NCI-H510A (cell line): ENCODE measurements around the gene CRIP1.

Experiments used
- DNase-seq: peaks from one replicate; lab custom pipeline; 2025; lab: John Stamatoyannopoulos, UW

The CRIP1 gene

GRCh38 chr14:105470350-105471296 is 16.1 kb upstream of the CRIP1 start:
- DNase-seq, result no peak

DNA sequence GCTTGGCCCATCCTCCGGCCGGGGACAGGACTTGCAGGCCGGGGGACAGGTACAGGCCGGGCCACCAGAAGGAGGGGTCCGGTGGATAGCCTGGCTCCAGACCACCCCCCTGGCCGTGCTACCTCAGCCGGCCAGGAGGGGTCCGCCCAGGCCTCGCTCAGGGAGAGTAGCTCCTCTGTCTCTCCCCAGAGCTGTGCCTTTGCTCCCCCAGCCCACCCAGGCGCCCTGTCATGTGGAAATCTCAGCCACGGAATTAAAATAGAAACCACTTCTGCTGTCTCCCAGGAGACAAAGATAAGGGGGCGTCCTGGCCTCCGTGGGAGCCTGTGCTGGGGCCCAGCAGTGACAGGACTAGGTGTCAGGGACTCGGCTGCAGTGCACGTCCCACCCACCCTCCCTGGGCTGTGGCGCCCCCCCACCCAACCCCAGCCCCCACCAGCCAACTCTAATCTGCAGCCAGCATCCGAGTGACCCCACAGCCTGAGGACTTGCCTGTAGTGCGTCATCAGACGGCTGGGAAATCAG is 15.3 kb upstream of the CRIP1 start:
- DNase-seq, result no peak

- DNase-seq, result no peak
These were observed 14.7 kb upstream of the CRIP1 start for GRCh38 chr14:105471823-105472485.

DNA sequence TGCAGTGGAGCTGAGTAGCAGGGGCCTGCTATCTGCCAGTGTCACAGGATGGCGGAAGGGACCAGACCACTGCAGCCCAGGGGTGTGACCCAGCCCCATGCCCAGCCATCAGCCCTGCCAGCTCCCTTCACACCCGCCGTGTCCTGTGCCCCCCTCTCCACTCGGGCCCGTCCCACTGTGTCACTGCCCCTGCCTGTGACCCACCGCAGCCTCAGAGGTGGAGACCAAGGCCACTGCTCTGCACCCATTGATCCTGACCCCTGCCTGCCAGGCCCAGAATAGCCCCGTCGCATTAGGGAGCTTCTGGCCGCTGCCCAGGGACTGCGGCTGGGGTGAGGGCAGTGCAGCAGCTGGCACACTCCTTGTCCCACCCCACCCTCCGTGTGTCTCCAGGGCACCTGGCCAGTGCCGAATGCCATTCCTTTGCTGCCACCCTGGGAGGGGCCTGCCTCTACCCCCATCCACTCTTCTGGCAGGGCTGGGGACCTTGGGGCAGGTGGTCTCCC is 14.1 kb upstream of the CRIP1 start:
- DNase-seq, result no peak

GRCh38 chr14:105473033-105473676 is 13.5 kb upstream of the CRIP1 start:
- DNase-seq, result no peak

DNA sequence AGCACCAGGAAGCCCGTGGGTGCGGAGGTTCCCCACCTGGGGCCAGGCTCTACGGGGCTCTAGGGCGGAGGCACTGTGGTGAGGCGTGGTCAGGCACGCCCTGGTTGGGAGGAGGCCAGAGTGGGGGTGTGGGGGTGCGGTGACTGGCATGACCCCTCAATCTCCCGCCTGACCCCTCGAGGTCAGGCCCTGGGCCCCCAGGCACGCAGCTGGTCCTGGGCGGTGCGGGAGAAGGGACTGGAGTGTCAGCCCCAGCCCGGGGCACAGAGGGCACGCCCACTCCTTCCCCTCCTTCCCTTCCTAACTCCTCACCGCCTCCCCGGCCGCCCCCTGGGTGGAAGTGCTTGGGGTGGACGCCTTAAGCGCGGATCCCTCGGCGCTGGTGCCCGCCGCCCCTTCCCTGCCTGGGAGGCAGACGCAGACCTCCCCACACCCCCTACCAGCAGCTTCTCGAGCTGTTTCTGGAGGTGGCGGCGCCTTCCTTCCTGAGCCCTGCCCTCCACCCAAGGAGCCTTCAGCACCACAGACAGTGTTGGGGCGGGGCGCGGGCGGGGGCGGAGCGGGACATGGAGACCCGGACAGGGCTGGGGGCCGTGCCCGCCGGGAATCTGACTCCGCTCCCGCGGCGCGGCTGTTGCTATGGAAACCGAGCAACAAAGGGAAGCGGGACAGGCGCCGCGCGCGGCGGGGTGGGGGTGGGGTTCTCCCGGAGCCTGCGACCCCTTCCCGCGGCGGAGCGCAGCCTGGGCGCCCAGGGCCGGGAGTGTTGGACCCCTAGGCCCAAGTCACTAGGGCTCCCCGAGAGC is 12.8 kb upstream of the CRIP1 start:
- DNase-seq, result peak; percentile 82

GRCh38 chr14:105474483-105475268 is 12.0 kb upstream of the CRIP1 start, which contains the start of gene CRIP2:
CRIP2 (plus strand) TSS chr14:105474821; CDS start chr14:105474863, 42 bp downstream.
- DNase-seq, result no peak

DNA sequence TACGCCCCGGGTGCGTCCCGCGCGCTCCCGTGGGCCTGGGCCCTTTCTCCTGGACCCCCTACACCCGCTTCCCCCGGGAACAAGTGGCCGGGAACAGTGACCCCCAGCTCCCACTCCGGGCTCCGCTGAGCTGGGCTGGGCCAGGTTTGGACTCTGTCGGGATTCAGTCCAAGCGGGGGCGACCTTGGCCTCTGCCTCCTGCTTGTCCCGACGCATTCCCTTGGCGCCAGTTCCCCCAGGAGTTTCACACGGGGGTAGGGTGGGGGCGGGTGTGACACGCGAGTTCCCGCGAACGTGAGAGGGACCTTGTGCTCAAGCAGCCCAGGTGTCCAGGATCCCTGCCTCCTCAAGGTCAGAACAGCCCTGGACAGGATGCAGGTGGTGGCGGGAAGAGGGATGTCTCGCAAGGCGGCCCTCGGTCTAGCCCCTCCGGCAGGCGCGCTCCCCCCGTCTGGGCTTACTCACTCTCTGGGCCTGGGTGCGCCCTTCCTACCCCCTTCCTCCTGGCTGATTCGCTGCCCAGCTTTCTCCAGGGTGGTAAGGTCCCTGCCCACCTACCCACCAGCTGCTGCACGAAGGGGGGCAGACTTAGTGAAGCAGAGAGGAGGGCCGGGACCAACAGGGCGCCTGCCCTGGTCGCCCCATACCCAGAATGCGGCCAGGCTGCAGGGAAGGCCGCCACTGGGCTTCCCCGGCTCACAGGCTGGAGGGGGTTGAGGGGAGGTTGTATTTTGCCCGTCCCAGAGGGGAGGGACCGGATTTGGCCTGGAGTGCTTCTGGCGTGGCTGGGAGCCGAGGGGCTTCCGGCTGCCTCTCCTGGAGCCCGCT is 11.2 kb upstream of the CRIP1 start:
- no peak for DNase-seq

DNA sequence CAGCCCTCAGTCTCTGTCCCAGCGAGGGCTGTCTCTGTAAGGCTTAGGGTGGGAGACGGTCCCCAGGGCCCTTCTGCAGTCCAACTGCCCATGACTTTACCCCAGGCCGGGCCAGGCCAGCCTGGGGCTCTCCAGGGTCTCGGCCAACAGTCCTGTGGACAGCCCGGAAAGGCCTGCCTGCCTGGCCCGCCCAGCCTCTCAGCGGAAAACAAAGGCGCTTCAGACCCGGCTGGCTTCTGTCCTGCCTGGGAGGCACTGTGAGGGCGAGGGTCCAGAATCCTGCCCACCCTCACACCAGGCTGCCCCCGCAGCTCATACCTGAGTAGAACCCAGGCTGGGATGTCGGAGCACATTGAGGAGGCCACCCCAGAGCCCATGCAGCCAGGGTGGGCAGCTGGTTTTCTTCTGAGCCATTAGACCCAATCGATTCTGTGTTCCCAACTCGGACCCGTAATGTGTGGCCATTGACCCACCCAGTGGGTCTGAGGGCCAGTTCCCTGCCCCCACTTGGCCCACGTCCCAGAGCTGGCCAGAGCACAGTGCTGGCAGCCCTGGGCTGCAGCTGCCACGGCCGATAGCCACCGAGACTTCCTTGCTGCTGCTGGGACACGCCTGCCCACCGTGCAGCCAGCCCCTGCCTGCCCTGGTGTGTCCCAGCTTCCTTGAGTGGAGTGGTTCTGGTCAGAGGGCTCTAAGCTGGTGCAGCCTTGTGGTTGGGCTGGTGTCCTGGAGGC is 10.4 kb upstream of the CRIP1 start:
- DNase-seq, result no peak

GRCh38 chr14:105476831-105477659 is 9.6 kb upstream of the CRIP1 start:
- DNase-seq, result no peak

DNA sequence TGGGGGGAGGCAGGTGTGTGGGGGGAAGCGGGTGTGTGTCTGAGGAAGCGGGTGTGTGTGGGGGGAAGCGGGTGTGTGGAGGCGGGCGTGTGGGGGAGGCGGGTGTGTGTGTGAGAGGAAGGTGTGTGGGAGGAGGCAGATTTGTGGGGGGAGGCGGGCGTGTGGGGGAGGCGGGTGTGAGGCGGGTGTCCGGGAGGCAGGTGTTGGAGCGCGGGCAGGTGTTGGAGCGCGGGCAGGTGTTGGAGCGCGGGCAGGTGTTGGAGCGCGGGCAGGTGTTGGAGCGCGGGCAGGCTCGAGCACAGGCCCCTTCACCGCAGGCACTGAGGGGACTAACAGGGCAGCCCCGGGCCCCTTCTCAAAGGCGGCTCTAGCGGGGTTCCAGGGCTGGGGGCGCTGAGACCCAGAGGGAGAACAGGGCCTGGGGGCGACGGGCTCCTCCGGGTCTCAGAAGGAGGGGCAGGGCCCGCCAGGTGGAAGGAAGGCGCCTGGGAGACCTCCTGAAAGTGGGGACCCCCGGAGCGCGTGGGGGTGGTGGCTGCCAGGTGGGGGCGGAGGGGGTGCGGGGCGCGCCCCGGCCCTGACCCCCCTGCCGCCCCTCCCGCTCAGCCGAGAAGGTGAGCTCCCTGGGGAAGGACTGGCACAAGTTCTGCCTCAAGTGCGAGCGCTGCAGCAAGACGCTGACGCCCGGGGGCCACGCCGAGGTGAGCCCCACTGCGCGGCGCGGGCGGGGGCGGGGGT is 8.9 kb upstream of the CRIP1 start:
- no peak for DNase-seq

- no peak for DNase-seq
These were observed 8.1 kb upstream of the CRIP1 start for GRCh38 chr14:105478398-105479251.

GRCh38 chr14:105479431-105480158 is 7.1 kb upstream of the CRIP1 start:
- DNase-seq, result no peak

DNA sequence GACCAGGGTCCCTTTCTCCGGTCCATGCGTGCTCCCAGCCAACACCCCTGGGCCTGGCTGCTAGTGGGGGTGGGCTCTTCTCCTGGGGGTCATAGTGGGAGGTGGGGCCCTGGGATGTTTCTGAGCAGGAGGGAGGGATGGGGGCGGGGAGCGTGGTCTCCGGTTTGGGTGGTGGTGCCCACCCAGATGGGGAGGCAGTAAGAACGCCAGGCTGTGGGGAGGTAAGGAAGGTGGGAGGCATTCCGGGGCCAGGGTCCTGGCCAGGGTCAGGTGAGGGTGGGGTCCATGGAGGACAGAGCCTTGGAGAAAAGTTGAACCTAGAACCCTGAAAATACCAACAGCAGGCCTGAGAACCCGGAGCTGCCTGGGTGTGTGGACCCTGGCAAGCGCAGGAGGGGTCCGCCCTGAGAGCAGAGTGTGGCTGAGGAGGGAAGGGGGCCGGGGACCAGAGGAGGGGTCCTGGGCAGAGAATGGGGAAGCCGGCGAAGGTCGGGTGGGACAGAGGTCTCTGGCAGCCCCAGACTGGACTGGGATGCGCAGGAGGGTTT is 6.4 kb upstream of the CRIP1 start:
- no peak for DNase-seq
